ENCODE results near the gene PARD3. TPM values are rescaled to one million over a fixed set of nuclear protein-coding genes. Genes with fewer than 3 reads are reported as not detected.

PARD3 gene
- total RNA-seq, 1 experiment from 2014 or later = 46.3 TPM

DNA sequence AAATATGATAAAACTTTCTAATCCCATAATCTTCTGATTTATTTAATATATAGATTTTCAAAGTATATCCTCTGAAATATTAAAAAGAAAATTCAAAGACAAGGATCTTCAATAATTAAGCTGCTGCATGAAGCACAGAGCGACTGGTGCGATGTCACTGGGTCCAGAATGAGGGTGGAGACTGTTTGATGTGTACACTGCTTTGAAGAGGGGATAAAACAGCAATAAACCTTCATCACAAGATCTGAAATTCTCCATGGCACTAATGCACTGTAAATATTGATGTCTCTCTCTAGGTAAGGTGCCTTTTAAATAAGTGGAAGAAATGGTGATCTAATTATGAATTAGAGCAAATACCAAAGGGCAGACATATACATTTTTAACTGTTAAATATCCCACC, 337.8 kb downstream of the PARD3 start:
- ChIA-PET CTCF (no interaction called here), RAD21 (ENCODE audit: low non-redundant PET in 1 of 2, low total read pairs in 2 of 2, uncharacterized antibody in 2 of 2, unreplicated experiment in 2 of 2) (no interaction called here), POLR2A (no interaction called here)
- Histone ChIP-seq H3K4me1 (ENCODE audit: control insufficient read depth in 1 of 2, insufficient read depth in 2 of 2, low read length in 2 of 2) (peaks cover 0 to 7% of the 10 kb centered on the region in 2 experiments; a peak in 2 of 4 replicates), H3K9me2 (ENCODE audit: insufficient read depth) (no peaks in the 10 kb centered on the region), H4K20me1 (ENCODE audit: insufficient read depth) (no peaks in the 10 kb centered on the region), H3K36me3 (ENCODE audit: control insufficient read depth in 1 of 2, insufficient read depth in 2 of 2, low read length in 2 of 2) (no peaks in the 10 kb centered on the region), H3K4me3 (replicated peaks in 1 of 2; ENCODE audit: low read depth in 1 of 2, low read length in 2 of 2) (no peak overlapping the region), H3K27ac (ENCODE audit: low read depth, low read length) (no peak overlapping the region), H3K27me3 (ENCODE audit: insufficient read depth, low read length) (no peaks in the 10 kb centered on the region), H2AFZ (ENCODE audit: low read depth, low read length, poor library complexity, severe bottlenecking) (no peak overlapping the region), H3K4me2 (ENCODE audit: low read length) (no peak overlapping the region), H3K9me3 (ENCODE audit: control insufficient read depth in 1 of 2, insufficient read depth in 1 of 2, low read depth in 1 of 2, low read length in 2 of 2) (no peaks in the 10 kb centered on the region), H3K9ac (ENCODE audit: low read length) (no peak overlapping the region), H3K79me2 (ENCODE audit: insufficient read depth, low read length) (no peaks in the 10 kb centered on the region)
- intact Hi-C loops (cut with micrococcal nuclease) = no loop called here
- TF ChIP-seq SIN3A (IDR thresholded peaks at IDR 0.05; ENCODE audit: low read depth) (no peak), EZH2phosphoT487 (IDR thresholded peaks at IDR 0.05; ENCODE audit: borderline replicate concordance) (no peak), SP1 (IDR thresholded peaks at IDR 0.05; ENCODE audit: low read depth) (no peak), ZNF274 (IDR thresholded peaks at IDR 0.05; ENCODE audit: low read depth, low read length) (no peak)
- TF ChIP-seq, protein P1, sequence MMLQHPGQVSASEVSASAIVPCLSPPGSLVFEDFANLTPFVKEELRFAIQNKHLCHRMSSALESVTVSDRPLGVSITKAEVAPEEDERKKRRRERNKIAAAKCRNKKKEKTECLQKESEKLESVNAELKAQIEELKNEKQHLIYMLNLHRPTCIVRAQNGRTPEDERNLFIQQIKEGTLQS (IDR thresholded peaks at IDR 0.05) = no peak
- TF ChIP-seq, protein P2, sequence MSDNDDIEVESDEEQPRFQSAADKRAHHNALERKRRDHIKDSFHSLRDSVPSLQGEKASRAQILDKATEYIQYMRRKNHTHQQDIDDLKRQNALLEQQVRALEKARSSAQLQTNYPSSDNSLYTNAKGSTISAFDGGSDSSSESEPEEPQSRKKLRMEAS (IDR thresholded peaks at IDR 0.05) = no peak
- BruUV-seq (replicated peaks) = no TSS peak
- ATAC-seq (no peak), DNase-seq (ENCODE audit: low read depth, low spot score) (no peak)

DNA sequence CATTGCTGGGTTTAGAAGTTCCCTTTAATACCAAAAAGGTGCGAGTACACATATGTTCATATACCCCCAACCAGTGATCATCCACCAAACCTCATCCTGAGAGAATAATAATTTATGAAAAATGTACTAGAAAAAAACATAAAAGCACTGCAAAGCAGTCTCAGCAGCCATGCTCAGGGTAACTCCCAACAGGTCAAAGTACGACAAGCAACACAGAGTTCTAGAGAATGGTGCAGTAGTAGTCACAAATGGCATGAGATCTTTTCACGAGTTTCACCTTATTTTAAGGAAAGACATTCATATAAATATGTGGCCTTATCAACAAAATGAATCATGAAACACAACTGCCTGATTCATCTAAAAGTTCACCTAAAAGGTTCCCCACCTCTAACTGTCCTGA, 338.5 kb downstream of the PARD3 start:
- intact Hi-C loops (cut with micrococcal nuclease) = no loop called here
- RAD21 ChIA-PET (ENCODE audit: low non-redundant PET in 1 of 2, low total read pairs in 2 of 2, uncharacterized antibody in 2 of 2, unreplicated experiment in 2 of 2) = no interaction called here
- Histone ChIP-seq H3K36me3 (ENCODE audit: control insufficient read depth in 1 of 2, insufficient read depth in 2 of 2, low read length in 2 of 2) (no peaks in the 10 kb centered on the region), H3K79me2 (ENCODE audit: insufficient read depth, low read length) (no peaks in the 10 kb centered on the region), H3K9ac (ENCODE audit: low read length) (no peak overlapping the region), H3K4me2 (ENCODE audit: low read length) (no peak overlapping the region), H2AFZ (ENCODE audit: low read depth, low read length, poor library complexity, severe bottlenecking) (no peak overlapping the region), H3K9me3 (ENCODE audit: control insufficient read depth in 1 of 2, insufficient read depth in 1 of 2, low read depth in 1 of 2, low read length in 2 of 2) (no peaks in the 10 kb centered on the region), H3K4me3 (replicated peaks in 1 of 2; ENCODE audit: low read depth in 1 of 2, low read length in 2 of 2) (no peak overlapping the region), H3K4me1 (ENCODE audit: control insufficient read depth in 1 of 2, insufficient read depth in 2 of 2, low read length in 2 of 2) (peaks cover 0 to 8% of the 10 kb centered on the region in 2 experiments; a peak in 2 of 4 replicates), H3K9me2 (ENCODE audit: insufficient read depth) (no peaks in the 10 kb centered on the region), H4K20me1 (ENCODE audit: insufficient read depth) (no peaks in the 10 kb centered on the region), H3K27ac (ENCODE audit: low read depth, low read length) (no peak overlapping the region), H3K27me3 (ENCODE audit: insufficient read depth, low read length) (no peaks in the 10 kb centered on the region)
- DNase-seq (ENCODE audit: low read depth, low spot score) (no peak), ATAC-seq (no peak)
- BruUV-seq (replicated peaks) = no TSS peak
- POLR2A ChIA-PET = no interaction called here
- CTCF ChIA-PET = no interaction called here
- TF ChIP-seq, protein P3, sequence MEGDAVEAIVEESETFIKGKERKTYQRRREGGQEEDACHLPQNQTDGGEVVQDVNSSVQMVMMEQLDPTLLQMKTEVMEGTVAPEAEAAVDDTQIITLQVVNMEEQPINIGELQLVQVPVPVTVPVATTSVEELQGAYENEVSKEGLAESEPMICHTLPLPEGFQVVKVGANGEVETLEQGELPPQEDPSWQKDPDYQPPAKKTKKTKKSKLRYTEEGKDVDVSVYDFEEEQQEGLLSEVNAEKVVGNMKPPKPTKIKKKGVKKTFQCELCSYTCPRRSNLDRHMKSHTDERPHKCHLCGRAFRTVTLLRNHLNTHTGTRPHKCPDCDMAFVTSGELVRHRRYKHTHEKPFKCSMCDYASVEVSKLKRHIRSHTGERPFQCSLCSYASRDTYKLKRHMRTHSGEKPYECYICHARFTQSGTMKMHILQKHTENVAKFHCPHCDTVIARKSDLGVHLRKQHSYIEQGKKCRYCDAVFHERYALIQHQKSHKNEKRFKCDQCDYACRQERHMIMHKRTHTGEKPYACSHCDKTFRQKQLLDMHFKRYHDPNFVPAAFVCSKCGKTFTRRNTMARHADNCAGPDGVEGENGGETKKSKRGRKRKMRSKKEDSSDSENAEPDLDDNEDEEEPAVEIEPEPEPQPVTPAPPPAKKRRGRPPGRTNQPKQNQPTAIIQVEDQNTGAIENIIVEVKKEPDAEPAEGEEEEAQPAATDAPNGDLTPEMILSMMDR (IDR thresholded peaks at IDR 0.05 in 2 of 3, conservative IDR thresholded peaks at IDR 0.05 in 1 of 3; ENCODE audit: borderline replicate concordance in 1 of 3, insufficient read depth in 1 of 3, low read depth in 2 of 3, low read length in 2 of 3) = no peak
- TF ChIP-seq ELF1 (IDR thresholded peaks at IDR 0.05; ENCODE audit: borderline replicate concordance, low read depth) (no peak), POLR2AphosphoS5 (IDR thresholded peaks at IDR 0.05; ENCODE audit: low read depth, low read length) (no peak), JUND (IDR thresholded peaks at IDR 0.05) (no peak), YY1 (IDR thresholded peaks at IDR 0.05; ENCODE audit: extremely low read depth, insufficient replicate concordance, low read depth, low read length) (no peak), SP1 (IDR thresholded peaks at IDR 0.05; ENCODE audit: low read depth) (no peak), RAD21 (IDR thresholded peaks at IDR 0.05; ENCODE audit: low read depth) (no peak), CBX3 (IDR thresholded peaks at IDR 0.05; ENCODE audit: low read depth) (no peak), EGR1 (IDR thresholded peaks at IDR 0.05; ENCODE audit: low read depth) (no peak), ZNF274 (IDR thresholded peaks at IDR 0.05; ENCODE audit: low read depth, low read length) (no peak), EZH2phosphoT487 (IDR thresholded peaks at IDR 0.05; ENCODE audit: borderline replicate concordance) (no peak)
- TF ChIP-seq, protein P4, sequence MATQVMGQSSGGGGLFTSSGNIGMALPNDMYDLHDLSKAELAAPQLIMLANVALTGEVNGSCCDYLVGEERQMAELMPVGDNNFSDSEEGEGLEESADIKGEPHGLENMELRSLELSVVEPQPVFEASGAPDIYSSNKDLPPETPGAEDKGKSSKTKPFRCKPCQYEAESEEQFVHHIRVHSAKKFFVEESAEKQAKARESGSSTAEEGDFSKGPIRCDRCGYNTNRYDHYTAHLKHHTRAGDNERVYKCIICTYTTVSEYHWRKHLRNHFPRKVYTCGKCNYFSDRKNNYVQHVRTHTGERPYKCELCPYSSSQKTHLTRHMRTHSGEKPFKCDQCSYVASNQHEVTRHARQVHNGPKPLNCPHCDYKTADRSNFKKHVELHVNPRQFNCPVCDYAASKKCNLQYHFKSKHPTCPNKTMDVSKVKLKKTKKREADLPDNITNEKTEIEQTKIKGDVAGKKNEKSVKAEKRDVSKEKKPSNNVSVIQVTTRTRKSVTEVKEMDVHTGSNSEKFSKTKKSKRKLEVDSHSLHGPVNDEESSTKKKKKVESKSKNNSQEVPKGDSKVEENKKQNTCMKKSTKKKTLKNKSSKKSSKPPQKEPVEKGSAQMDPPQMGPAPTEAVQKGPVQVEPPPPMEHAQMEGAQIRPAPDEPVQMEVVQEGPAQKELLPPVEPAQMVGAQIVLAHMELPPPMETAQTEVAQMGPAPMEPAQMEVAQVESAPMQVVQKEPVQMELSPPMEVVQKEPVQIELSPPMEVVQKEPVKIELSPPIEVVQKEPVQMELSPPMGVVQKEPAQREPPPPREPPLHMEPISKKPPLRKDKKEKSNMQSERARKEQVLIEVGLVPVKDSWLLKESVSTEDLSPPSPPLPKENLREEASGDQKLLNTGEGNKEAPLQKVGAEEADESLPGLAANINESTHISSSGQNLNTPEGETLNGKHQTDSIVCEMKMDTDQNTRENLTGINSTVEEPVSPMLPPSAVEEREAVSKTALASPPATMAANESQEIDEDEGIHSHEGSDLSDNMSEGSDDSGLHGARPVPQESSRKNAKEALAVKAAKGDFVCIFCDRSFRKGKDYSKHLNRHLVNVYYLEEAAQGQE (IDR thresholded peaks at IDR 0.05; ENCODE audit: low read depth) = no peak
- TF ChIP-seq, protein P1 (IDR thresholded peaks at IDR 0.05) = no peak

Data from HCT116 (cell line).